BE2C (cell line): ENCODE measurements around the gene ZFAND5. TPM values are rescaled to one million over a fixed set of nuclear protein-coding genes. Genes with fewer than 3 reads are reported as not detected.
A peak's percentile ranks its signal among the peaks of the same experiment; 100 is the strongest.

Source experiments
- DNase-seq: peaks from one replicate; pipeline ENCODE4 v3.0.0-alpha.2; 2020
- H3K27me3 ChIP-seq: fragments of 250-450 bp; sonication (Bioruptor Pico); 2 replicates; pipeline ENCODE4 v1.5.1; 2020; ENCODE audit warnings: mild to moderate bottlenecking
- H3K36me3 ChIP-seq: fragments of 250-450 bp; sonication (Bioruptor Pico); 2 replicates; pipeline ENCODE4 v1.5.1; 2020; ENCODE audit warnings: mild to moderate bottlenecking
- H3K4me1 ChIP-seq: fragments of 250-450 bp; sonication (Bioruptor Pico); 2 replicates; pipeline ENCODE4 v1.5.1; 2020
- H3K4me3 ChIP-seq: 2 replicates; pipeline ENCODE4 v1.5.1; 2011; ENCODE audit warnings: low read depth, low read length
- H3K9me3 ChIP-seq: fragments of 250-450 bp; sonication (Bioruptor Pico); 2 replicates; pipeline ENCODE4 v1.5.1; 2020
- polyA plus RNA-seq: library from polyadenylated mRNA; unstranded; fragments of >200 nt; gene quantifications from one replicate; pipeline ENCODE4 v1.2.1, GENCODE V29; 2012; ENCODE audit warnings: low read depth, missing spikeins; ENCODE audit not compliant: insufficient read length, insufficient read depth
- TF ChIP-seq, protein P1 (sequence below): IDR thresholded peaks from 2 replicates; pipeline ENCODE4 v1.5.1; 2012; ENCODE audit warnings: mild to moderate bottlenecking, low read depth, low read length

ZFAND5 gene, protein sequence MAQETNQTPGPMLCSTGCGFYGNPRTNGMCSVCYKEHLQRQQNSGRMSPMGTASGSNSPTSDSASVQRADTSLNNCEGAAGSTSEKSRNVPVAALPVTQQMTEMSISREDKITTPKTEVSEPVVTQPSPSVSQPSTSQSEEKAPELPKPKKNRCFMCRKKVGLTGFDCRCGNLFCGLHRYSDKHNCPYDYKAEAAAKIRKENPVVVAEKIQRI
- polyA plus RNA-seq = 50.6 TPM

DNA sequence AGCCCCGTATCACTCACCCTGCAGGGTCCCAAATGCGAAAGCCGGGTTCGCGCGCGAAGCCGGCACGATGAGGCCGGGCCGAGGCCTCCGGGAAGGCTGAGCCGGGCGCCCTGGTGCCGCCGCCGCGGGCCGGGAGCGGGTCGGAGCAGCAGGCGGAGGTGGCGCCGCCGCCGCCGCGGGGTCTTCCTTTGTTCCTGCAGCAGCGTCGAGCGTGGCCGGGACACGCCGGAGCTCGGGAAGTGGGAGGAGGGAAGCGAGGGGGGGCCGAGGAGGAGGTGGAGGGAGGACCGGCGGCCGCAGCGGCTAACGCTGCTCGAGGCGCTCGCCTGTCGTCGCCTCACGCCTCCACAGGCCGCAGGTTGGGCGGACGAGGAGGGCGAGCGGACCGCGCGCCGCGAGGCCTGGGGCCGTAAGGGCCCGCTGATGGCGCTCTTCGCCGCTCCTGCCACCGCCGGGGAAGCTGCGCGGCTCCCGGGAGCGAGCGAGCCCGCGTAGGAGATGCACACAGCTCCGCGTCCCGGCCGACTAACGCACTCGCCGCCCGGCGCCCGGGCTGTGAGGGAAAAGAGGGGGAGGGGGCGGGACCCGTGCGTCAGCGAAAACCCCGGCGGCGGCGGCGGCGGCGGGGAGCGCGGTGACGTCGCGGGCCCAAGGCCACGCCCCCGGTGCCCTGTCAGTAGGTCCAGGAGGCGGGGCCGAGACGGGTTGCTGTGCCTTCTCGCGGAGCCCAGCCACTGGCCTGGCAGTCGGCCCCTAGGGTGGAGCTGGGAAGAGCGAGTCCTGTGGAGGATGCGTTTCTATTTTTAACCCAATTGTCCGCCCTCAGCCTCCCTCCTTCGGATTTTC, at the start of gene ZFAND5:
TSS of gene ZFAND5 (minus strand) at position 530 of the 846 bp plus-strand sequence. CDS start 4,430 bp downstream, outside the sequence.
- peaks cover 3% of the 10 kb centered on the region for H3K4me1 ChIP-seq
- peak within 1 kb of the TSS; percentile 79 for H3K4me3 ChIP-seq
- DNase-seq = peak; percentile 99
- H3K36me3 ChIP-seq = peaks cover 21% of the 10 kb centered on the region
- H3K9me3 ChIP-seq = no peaks in the 10 kb centered on the region
- TF ChIP-seq, protein P1, sequence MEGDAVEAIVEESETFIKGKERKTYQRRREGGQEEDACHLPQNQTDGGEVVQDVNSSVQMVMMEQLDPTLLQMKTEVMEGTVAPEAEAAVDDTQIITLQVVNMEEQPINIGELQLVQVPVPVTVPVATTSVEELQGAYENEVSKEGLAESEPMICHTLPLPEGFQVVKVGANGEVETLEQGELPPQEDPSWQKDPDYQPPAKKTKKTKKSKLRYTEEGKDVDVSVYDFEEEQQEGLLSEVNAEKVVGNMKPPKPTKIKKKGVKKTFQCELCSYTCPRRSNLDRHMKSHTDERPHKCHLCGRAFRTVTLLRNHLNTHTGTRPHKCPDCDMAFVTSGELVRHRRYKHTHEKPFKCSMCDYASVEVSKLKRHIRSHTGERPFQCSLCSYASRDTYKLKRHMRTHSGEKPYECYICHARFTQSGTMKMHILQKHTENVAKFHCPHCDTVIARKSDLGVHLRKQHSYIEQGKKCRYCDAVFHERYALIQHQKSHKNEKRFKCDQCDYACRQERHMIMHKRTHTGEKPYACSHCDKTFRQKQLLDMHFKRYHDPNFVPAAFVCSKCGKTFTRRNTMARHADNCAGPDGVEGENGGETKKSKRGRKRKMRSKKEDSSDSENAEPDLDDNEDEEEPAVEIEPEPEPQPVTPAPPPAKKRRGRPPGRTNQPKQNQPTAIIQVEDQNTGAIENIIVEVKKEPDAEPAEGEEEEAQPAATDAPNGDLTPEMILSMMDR = no peak
- no peaks in the 10 kb centered on the region for H3K27me3 ChIP-seq

DNA sequence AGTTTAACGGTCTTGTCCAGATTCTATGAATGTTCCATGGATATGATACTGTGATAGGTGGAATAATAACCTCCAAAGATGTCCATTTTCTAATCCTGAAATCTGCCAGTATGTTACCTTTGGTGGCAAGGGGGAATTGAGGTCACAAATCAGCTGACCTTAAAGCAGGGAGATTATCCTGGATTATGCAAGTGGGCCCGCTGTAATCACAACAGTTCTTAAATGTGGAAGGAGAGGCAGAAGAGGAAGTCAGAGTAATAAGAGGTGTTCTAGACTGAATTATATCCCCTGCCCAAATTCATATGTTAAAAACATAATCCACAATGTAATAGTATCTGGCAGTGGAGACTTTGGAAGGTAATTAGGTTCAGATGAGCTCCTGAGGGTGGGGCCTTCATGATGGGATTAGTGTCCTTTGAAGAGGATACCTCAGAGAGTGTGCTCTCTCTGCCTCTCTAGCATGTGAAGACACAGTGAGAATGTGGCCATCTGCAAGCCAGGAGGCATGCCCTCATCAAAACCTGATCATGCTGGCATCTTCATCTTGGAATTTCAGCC, 47.6 kb upstream of the ZFAND5 start:
- H3K27me3 ChIP-seq = no peaks in the 10 kb centered on the region
- no peak overlapping the region for H3K4me3 ChIP-seq
- no peaks in the 10 kb centered on the region for H3K9me3 ChIP-seq
- TF ChIP-seq, protein P1 = no peak
- no peak for DNase-seq
- no peaks in the 10 kb centered on the region for H3K36me3 ChIP-seq
- H3K4me1 ChIP-seq = no peaks in the 10 kb centered on the region

DNA sequence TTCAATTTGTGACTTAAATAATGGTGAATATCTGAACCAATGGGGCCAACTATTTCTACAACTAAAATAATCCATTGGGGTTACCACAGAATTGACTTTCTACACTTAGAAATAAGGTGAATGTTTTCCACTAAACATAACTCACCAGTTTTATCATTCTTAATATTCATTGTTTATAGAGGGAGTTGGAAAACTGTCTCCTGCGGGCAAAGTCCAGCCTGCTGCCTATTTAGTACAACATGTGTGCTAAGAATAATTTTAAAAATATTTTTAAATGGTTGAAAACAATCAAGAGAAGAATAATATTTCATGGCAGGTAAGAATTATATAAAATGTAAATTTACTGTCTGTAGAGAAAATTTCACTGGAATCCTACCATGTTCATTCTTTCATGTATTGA, 45.2 kb upstream of the ZFAND5 start:
- no peak for DNase-seq
- TF ChIP-seq, protein P1 = no peak
- H3K4me3 ChIP-seq = no peak overlapping the region

DNA sequence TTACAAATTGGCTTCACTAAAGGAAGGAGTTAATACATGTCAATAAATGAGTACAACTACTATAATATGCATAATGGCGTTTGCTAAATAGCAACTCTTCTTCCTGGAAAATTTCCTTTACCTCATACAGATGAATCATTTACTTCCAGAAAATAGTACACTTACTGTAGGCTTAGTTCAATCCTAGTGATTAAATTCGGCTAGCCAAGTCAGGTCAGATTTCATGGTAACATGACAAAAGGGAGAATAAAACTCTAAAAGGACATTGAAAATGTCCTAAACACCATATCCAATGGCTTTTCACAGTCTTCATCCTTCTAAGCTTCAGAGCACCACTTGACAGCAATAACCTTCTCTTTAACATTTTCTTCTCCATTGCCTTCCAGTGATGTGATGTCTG, 42.1 kb upstream of the ZFAND5 start:
- Histone ChIP-seq H3K4me1 (no peaks in the 10 kb centered on the region), H3K36me3 (no peaks in the 10 kb centered on the region), H3K9me3 (no peaks in the 10 kb centered on the region), H3K27me3 (0 out of 2 replicates have a peak, but pooled peaks cover 4% of the 10 kb centered on the region), H3K4me3 (no peak overlapping the region)
- no peak for DNase-seq
- TF ChIP-seq, protein P1 = no peak

More for the DNA sequence above, 45.2 kb upstream of the ZFAND5 start:
- no peaks in the 10 kb centered on the region for H3K36me3 ChIP-seq
- 0 out of 2 replicates have a peak, but pooled peaks cover 4% of the 10 kb centered on the region for H3K27me3 ChIP-seq
- no peaks in the 10 kb centered on the region for H3K9me3 ChIP-seq
- no peaks in the 10 kb centered on the region for H3K4me1 ChIP-seq

DNA sequence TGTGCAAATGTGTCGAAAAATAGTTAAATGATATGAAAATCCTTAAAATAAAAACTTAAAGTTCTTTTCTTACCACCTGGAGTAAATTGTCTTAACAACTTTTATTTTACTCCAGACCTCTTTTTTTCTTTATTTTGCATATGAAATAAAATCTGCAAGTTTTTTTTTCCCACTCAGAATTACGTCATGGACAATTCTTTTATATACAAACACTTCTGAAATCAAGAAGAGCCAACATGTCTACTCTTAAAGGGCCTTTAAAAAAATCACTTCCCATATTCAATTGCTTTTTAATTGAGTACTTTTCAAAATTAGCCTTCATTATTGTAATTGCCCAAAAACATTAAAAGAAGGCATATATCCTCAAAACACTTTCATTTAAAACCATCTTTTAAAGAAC, 37.7 kb upstream of the ZFAND5 start:
- DNase-seq = no peak
- H3K4me3 ChIP-seq = no peak overlapping the region
- no peaks in the 10 kb centered on the region for H3K4me1 ChIP-seq
- TF ChIP-seq, protein P1 = no peak
- H3K27me3 ChIP-seq = 0 out of 2 replicates have a peak, but pooled peaks cover 4% of the 10 kb centered on the region
- H3K36me3 ChIP-seq = no peaks in the 10 kb centered on the region
- no peaks in the 10 kb centered on the region for H3K9me3 ChIP-seq

DNA sequence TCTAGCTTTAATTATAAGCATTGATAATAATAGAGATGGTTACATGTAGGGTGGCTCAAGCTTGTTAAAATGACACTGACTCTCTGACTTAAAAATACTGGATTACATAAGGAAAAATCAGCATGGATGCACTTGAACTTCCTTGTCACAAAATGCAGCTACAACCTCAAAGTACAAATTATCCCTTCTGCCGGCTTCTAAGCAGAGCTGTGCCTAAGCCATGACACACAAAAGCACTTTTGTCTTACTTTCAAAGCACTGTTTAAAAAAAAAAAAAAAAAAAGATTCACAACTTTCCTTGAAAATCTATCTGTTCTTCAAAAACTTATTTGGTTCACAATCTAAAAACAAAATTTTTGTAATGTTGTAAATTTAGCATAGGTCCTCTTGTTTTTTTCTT, 36.4 kb upstream of the ZFAND5 start:
- 0 out of 2 replicates have a peak, but pooled peaks cover 4% of the 10 kb centered on the region for H3K27me3 ChIP-seq
- H3K4me1 ChIP-seq = no peaks in the 10 kb centered on the region
- no peaks in the 10 kb centered on the region for H3K36me3 ChIP-seq
- TF ChIP-seq, protein P1 = no peak
- DNase-seq = no peak
- no peaks in the 10 kb centered on the region for H3K9me3 ChIP-seq
- H3K4me3 ChIP-seq = no peak overlapping the region
